HG03432 (cell line): Measurements from ENCODE around the gene ZNF148.

Experiments used
- ATAC-seq: cut with Tn5 transposase; IDR thresholded peaks from one replicate; pipeline ENCODE4 v1.9.1; 2021; ENCODE audit warnings: mild to moderate bottlenecking, moderate library complexity; ENCODE audit not compliant: unreplicated experiment

ZNF148 gene

DNA sequence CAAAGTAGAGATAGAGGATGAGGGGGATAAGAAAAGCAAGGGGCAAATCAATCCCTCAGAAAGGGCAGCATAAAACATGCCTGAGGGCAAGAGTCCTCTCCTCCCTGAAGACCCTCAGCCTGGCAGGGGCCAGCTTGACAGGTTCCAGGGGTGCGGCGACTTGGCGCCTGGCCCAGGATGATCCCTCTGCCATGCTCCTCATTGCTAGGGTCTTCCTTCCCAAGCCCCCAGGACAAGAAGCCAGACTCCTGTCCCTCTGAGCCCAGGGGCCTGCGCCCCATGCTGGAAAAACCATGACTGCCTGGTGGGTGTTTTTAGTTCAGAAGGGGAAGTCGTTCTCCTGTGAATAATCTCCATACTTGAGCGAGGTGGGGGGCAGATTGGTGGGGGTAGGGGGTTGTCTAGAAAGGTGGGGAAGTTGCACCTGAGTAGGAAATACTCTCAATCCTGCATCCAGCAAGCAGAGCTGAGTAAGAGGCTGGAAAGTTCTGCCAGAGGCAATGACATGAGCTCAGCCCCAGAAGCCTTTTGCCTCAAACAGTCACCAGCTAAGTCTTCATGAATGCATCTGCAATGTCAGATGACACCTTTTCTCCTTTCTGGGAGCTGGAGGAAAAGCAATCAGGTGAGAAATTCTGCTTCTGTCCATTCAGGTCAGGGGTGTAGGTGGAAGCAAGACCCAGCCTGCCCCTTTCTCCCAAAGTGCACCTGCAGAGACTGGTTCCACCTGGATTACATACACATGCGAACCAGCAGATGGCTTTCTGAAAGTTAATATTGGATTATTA, 180.9 kb downstream of the ZNF148 start:
- ATAC-seq = no peak

DNA sequence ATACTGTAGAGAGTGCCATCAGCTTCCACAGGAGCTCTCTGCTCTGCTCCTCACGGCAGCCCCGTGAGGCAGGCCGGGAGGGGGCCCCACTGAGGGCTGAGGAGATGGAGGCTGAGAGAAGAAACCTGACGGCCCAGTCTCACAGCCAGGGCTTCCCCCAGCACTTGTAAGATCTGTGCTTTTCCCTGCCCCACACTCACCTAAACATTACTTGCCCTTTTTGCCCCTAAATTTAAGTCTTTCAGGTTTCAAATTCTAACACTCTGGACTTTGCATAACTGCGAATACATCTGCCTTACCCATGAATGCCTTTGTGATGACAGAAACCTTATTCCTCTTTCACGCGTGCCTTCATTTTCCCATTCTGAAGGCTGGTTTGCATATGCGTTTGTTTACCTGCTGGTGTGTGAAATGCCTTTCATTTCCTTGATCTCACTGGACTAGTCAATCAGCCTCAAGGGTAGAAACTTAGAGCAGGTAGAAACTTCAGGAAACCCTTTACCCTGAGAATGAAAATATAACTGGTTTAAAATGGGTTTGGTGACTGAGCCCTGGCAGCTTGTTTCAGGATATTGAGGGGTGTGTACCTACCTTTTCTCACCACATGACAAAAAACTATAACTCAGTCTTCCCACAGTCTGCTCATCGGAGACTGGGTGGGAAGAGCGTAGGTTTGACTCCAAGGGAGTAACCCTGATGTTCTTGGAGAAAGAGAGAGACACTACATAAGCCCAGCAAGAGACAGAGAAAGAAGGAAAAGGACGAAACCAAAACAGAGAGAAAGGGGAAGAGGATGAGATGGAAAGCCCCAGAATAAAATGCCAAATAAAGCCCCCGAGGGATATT, 182.7 kb downstream of the ZNF148 start:
- ATAC-seq = peak; percentile 63

DNA sequence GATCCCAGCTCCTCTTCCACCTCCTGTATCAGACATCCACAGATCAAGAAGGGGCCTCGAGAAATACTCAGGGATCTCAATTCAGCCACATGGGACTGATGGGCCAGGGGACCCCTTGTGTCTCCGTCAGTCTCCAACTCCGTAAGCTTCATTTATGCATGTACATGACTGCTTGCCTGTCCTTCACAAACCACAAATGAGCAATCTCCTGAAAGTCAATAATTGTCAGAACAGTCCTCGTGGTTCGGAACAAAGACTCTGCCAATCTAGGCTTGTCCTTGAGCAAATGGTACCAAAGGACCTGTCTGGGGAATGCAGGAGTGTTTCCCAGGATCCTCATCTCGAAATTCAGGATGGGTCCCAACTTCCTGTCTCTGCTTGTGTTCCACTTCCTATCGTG, 183.4 kb downstream of the ZNF148 start:
- peak; percentile 2 for ATAC-seq

DNA sequence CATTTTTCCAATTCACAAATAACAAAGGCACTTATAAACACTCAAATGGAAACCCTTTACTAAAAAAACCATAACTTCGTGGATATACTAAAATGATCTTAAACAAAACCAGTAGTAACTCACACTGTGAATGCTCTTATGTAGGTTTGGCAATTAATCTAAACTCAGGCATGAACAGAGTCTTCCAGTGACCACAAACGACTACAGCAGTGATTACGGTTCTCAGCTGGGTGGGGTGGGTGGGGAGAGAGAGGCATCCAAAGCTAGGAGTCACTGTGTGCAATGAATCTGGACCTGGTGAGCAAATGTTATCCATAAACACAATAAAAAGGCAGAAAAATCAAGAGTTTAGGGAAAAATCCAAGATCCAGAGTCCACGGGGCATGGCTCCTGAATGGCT, 183.9 kb downstream of the ZNF148 start:
- no peak for ATAC-seq

DNA sequence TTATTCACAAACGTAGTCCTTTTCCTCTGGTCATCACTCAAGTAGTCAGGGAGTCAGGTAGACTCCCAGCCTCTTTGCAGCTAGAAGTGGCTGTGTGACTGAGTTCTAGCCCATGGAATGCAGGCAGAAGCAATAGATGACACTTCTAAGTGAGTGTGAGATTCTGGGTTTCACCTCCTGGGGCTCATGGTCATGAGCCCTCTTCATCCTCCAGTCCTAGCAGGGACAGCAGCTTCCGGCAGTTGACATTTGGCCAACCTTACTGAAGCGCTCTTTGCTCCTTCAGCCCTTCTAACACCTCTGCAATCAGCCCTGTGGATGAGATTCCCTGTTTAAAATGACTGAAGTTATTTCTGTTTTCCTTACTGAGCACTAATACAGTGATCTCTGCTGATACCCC, 184.3 kb downstream of the ZNF148 start:
- no peak for ATAC-seq

DNA sequence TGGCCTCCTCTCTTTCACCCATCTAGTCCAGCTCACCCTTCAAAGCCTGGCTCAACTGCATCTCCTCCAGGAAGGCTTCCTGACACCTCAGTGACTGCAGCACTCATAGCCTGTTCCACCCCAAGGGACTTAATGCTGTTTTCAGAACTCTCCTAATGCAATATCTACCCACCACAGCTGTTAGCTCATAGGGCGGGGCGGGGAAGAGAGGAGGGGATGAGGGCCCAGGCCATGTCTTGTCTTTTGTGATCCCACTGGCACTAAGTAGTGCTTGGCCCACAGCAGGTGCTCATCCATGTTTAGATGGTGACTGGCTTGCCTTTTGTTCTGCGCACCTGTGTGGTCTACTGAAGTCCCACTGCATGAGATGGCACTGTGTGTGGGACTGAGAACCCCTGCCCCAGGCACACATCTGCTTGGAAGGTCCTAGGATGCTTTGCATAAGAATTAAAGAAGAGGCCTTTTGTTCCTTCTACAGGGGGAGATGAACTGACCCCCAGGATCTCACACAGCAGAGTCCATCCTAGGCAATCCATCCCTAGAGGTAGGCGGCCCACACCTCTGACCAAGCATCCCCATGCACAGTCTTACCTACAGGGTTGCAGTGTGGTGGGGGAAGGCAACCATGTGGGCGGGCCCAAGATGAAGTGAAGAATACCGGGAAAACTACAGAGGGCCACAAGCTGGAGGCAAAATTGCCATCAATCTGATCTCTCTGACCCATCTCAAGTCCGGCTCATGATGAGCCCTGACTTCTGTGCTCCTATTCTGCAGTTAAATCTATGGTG, 185.6 kb downstream of the ZNF148 start:
- no peak for ATAC-seq

DNA sequence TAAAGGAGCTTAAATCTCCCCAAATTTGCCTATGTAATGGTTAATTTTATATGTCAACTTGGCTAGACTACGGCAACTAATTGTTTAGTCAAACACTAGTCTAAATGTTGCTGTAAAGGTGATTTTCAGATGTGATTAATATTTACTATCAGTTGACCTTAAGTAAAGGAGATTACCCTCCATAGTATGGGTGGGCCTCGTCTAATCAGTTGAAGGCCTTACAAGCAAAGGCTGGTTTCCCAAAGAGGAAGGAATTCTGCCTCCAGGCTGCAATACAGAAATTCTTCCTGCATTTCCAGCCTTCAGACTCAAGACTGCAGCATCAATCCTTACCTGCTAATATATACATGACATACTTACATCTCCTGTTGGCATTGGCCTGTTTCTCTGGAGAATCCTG, 186.2 kb downstream of the ZNF148 start:
- ATAC-seq = no peak

DNA sequence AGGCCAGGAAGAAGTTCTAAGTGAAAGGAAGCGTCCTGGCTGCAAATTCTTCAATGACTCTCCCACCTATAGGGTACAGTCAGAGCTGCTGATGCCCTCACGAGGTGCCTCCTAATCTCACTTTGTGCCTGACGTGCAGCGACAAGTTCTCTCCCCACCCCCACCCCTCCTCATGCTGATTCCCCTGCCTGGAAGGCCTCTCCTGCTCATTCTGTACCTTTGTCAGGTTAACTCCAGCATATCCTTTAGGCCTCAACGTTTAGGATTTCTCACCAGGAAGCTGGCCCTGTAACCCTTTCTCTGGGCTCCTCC, 187.6 kb downstream of the ZNF148 start:
- no peak for ATAC-seq

DNA sequence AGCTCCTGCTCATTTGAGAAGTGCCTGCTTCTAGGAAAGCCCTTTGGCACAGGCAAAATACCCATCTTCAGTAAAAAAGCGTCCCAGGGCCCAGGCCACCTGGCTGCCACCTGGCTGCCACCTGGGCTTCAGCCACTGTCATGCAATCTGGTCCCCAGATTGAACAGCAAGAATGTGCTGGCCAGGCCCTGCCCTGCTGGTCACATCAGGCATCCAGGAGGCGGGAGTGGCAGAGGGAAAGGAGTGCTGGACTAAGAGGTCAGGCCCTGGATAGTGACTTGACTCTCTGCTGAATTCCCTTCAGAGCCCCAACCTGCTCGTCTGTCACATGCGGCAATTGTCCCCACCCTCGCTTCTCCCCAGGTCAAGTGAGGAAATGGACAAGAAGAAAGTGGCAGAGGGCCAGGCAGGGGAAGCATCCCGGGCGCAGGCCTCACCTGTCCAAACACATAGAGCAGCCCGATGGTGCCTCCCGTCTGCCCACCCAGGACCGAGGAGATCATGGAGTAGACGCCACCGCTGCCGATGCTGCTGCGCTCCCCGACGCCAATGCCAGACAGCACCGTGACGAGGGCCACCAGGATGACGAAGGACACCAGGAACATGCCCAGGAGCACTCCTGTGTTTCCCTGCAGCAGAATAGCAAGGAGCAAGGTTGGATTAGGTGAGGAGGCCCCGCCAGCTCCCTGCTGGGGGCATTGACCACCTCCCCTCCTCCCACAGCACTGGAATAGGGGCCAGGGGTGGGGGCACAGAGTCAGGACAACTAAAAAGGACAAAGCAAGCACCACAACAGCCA, 188.1 kb downstream of the ZNF148 start:
- ATAC-seq = peak; percentile 16

DNA sequence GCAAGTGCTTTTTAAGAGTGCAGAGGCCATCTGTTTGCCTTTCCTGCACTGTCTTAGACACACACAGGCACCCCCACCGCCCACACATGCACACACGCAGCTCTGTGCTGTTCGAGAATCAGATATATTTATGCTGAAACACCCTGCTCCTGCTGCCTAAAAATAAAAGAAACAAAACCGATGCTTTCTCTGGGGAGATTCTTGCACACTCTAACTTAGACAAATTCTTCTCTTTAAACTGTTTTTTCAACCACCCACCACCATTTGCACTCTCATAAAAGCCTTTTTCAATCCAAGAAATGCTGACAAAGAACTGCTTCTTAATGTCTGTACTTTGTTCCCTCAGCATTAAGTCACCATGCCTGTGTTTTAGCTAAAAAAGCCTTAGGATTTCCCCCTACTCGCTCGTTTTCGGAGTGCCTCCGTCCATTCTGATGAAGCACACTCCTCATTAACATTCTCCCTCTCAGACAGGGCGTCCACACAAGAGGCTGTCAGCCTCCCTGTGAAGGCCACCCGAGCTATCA, 188.8 kb downstream of the ZNF148 start:
- peak; percentile 84 for ATAC-seq

DNA sequence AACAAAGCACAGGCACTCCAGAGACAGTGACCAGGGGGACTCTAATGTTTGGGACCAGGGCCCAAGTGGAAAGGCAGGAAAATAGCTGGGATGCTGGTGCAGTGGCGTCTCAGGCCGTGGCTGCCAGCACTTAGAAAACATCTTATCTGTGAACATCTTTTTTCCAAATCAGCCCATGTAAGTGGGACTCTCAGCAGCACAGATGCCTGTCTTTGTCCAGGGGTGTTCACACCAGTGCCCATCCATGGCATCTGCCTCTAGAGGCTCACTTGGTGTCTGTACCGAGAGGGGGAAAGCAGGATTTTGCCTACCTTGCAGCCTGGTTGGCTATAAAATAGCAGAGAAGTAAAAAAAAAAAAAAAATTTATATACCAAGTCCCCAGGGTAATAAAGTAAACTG, 189.3 kb downstream of the ZNF148 start:
- peak; percentile 21 for ATAC-seq

DNA sequence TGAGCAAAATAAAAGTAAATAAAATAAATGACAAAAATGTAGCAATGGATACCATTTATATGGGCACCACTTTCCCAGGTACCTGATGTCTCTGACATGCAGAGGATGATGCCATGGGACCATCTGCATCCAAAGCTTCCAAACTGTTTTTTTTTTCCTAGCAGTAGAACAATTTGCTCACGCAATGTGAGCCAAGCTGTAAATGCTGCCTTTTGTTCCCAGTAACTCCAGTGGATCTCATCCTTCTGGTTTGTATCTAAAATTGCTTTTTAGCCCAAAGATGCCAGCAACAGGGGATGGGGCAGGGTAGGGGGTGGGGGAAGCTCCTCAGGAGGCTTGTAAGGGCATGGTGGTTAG, 195.3 kb downstream of the ZNF148 start:
- no peak for ATAC-seq

DNA sequence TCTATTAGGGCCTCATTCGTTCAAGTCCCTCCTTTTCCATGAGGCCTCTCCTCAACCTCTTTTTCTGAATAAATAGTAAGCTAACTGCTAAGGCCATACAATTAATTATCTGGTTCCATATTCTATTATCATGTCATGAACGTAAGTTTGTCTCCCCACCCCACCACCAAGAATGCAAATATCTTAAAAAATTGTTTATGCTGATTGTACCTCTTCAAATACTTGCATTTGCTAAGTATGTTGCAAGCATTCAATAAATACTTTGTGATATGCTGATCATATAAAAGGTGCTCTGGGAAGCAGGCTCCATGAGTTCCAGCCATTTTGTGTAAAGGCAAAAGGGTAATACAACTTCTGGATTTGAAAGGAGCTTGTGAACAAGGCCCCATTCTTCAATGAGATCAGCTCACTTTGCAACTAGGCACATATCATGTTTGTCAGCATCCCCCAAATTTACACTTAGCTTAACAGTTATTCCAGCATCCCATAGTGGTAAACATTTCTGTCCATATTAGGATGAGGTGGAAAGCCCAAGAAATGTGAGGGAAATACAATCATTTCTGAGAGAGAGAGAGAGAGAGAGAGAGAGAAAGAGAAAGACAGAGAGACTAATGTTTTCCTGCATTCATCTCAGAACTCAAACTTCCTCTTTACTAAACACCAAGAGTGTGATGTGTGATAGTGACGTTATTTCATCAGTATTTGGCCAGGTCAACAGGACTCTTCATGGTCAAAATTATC, 195.8 kb downstream of the ZNF148 start:
- ATAC-seq = no peak

DNA sequence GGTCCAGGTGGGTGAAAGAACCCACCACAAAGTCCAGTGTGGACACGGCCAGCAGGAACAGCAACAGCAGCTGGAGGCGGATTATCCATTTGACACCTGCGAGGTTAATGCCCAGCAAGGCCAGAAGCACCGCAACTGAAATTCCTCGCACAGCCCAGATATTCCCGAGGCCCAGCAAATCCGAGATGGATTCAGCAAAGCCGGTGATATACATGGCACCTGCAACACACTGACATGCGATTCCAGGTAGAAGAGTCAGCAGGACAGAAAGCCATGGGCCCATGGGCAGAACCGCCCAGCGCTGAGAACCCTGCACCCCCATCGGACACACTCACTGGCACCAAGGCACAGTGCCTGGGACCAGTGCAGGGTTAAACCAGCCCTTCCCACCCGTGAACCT, 197.4 kb downstream of the ZNF148 start:
- no peak for ATAC-seq
